HG03175 (cell line): Measurements from ENCODE around the gene MYOG.

Source experiments
- ATAC-seq: cut with Tn5 transposase; IDR thresholded peaks from one replicate; pipeline ENCODE4 v1.9.1; 2021; ENCODE audit warnings: mild to moderate bottlenecking, moderate library complexity; ENCODE audit not compliant: unreplicated experiment

MYOG gene

GRCh38 chr1:203034422-203035110 lies 51.2 kb downstream of the MYOG start:
- no peak for ATAC-seq

- ATAC-seq = no peak
These were observed 51.9 kb downstream of the MYOG start for GRCh38 chr1:203033917-203034316.

- no peak for ATAC-seq
These were observed 52.5 kb downstream of the MYOG start for GRCh38 chr1:203033287-203033686.
